ENCODE measurements around the gene STX11. TPM values are rescaled to one million over a fixed set of nuclear protein-coding genes. Genes with fewer than 3 reads are reported as not detected.

The STX11 gene
- total RNA-seq, 1 experiment from 2014 or later: 1.1 TPM

DNA sequence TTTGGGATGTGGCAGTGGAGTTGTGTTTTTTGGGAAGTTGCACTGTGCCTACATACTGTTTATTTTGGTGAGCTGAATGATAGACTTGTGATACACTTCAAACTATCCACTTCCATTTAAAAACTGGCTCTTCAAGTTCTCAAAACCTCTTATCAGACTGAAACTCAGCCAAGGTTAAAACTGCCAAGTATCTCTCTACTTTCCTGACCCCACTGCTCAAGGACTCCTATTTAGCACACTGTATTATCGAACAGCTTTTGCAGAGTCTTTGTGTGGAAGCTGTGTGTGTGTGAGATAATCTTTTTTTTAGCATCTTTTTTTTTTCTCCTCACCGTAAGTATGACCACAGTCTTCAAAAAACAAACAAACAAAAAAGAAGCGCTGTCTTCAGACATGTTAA, 21.1 kb downstream of the STX11 start:
- Mint-ChIP-seq H3K9me3 (ENCODE audit: unreplicated experiment) (no peaks in the 10 kb centered on the region), H3K36me3 (ENCODE audit: insufficient read depth, unreplicated experiment) (no peaks in the 10 kb centered on the region), H3K4me1 (ENCODE audit: insufficient read depth, unreplicated experiment) (no peaks in the 10 kb centered on the region), H3K27ac (ENCODE audit: low read depth, unreplicated experiment) (no peak overlapping the region), H3K27me3 (ENCODE audit: insufficient read depth, unreplicated experiment) (no peaks in the 10 kb centered on the region), H3K4me3 (ENCODE audit: unreplicated experiment) (no peak overlapping the region)
- intact Hi-C loops (cut with micrococcal nuclease): no loop called here
- POLR2A ChIA-PET: no interaction called here
- CTCF ChIA-PET: no interaction called here
- TF ChIP-seq, protein P1, sequence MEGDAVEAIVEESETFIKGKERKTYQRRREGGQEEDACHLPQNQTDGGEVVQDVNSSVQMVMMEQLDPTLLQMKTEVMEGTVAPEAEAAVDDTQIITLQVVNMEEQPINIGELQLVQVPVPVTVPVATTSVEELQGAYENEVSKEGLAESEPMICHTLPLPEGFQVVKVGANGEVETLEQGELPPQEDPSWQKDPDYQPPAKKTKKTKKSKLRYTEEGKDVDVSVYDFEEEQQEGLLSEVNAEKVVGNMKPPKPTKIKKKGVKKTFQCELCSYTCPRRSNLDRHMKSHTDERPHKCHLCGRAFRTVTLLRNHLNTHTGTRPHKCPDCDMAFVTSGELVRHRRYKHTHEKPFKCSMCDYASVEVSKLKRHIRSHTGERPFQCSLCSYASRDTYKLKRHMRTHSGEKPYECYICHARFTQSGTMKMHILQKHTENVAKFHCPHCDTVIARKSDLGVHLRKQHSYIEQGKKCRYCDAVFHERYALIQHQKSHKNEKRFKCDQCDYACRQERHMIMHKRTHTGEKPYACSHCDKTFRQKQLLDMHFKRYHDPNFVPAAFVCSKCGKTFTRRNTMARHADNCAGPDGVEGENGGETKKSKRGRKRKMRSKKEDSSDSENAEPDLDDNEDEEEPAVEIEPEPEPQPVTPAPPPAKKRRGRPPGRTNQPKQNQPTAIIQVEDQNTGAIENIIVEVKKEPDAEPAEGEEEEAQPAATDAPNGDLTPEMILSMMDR (IDR thresholded peaks at IDR 0.05; ENCODE audit: unreplicated experiment): no peak
- no peak for DNase-seq (ENCODE audit: unreplicated experiment)
- BruUV-seq (replicated peaks): no TSS peak

DNA sequence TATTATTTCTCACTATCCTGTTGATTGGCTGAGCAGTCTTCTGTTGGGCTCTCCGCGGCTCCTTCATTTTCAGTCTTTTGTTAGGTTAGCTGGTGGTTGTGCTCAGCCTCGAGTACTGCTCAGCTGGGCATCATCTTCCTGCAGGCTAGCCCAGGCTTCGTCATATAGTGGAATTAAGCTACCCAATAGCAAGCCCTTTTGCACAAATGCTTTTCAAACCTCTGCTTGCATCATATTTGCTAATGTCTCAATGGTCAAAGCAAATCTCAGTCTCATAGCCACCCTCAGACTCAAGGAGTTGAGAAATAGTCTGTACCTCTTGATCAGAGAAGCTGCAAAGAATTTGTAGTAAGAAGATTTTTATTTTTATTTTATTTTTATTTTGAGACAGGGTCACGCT, 23.7 kb downstream of the STX11 start:
- TF ChIP-seq, protein P1 (IDR thresholded peaks at IDR 0.05; ENCODE audit: unreplicated experiment): no peak
- H3K4me3 Mint-ChIP-seq (ENCODE audit: unreplicated experiment): no peak overlapping the region
- H3K36me3 Mint-ChIP-seq (ENCODE audit: insufficient read depth, unreplicated experiment): no peaks in the 10 kb centered on the region
- H3K27ac Mint-ChIP-seq (ENCODE audit: low read depth, unreplicated experiment): no peak overlapping the region
- no peaks in the 10 kb centered on the region for H3K27me3 Mint-ChIP-seq (ENCODE audit: insufficient read depth, unreplicated experiment)
- H3K4me1 Mint-ChIP-seq (ENCODE audit: insufficient read depth, unreplicated experiment): no peaks in the 10 kb centered on the region
- ChIA-PET POLR2A (no interaction called here), CTCF (interaction anchor here (0.5 kb wide), 1 partner anchor 110 kb away, joined by 3 read pairs; no protein-coding TSS in a partner anchor)
- intact Hi-C loops (cut with micrococcal nuclease): no loop called here
- H3K9me3 Mint-ChIP-seq (ENCODE audit: unreplicated experiment): no peaks in the 10 kb centered on the region
- BruUV-seq (replicated peaks): no TSS peak
- DNase-seq (ENCODE audit: unreplicated experiment): no peak

DNA sequence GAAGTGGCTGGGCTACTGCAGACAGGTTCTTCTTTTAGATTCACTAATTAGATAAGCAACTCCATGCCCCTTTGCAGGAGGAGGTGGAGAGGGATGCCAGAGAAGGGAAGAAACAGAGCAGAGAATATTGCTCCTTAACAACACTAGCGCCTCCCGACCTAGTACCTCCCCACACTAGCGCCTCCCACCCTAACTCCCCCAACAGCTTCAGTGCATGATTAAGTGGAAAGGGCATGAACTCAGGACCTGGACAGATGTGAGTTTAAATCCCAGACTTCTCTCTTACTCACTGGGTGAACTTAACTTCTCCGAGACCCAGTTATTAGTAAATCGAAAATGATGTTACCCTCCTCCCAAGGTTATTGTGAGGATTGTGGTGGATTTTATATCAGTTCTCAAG, 25.7 kb downstream of the STX11 start:
- BruUV-seq (replicated peaks): no TSS peak
- ChIA-PET CTCF (no interaction called here), POLR2A (no interaction called here)
- TF ChIP-seq, protein P1 (IDR thresholded peaks at IDR 0.05; ENCODE audit: unreplicated experiment): no peak
- no peak overlapping the region for H3K27ac Mint-ChIP-seq (ENCODE audit: low read depth, unreplicated experiment)
- intact Hi-C loops (cut with micrococcal nuclease): no loop called here
- no peaks in the 10 kb centered on the region for H3K9me3 Mint-ChIP-seq (ENCODE audit: unreplicated experiment)
- DNase-seq (ENCODE audit: unreplicated experiment): no peak
- H3K36me3 Mint-ChIP-seq (ENCODE audit: insufficient read depth, unreplicated experiment): no peaks in the 10 kb centered on the region
- H3K27me3 Mint-ChIP-seq (ENCODE audit: insufficient read depth, unreplicated experiment): no peaks in the 10 kb centered on the region
- no peak overlapping the region for H3K4me3 Mint-ChIP-seq (ENCODE audit: unreplicated experiment)
- no peaks in the 10 kb centered on the region for H3K4me1 Mint-ChIP-seq (ENCODE audit: insufficient read depth, unreplicated experiment)

DNA sequence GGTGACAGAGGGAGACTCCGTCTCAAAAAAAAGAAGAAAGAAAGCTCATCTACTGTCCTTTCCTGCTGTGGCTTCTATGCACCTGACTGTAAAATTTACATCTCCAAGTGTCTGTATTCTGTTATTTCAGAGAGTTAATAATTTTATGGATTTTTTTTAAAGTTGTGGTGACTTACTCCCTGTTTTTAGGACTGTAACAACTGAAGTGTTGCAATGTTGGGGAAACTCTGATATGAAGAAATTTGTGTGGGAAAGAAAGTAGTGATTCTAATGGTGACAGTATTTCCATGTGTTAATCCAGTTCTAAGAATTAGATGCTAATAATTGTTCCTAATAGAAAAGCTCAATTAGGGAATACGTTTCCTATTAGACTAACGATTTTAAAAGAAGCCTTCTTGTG, 27.4 kb downstream of the STX11 start:
- CTCF ChIA-PET: no interaction called here
- Mint-ChIP-seq H3K27me3 (ENCODE audit: insufficient read depth, unreplicated experiment) (no peaks in the 10 kb centered on the region), H3K36me3 (ENCODE audit: insufficient read depth, unreplicated experiment) (no peaks in the 10 kb centered on the region), H3K27ac (ENCODE audit: low read depth, unreplicated experiment) (no peak overlapping the region), H3K4me1 (ENCODE audit: insufficient read depth, unreplicated experiment) (no peaks in the 10 kb centered on the region), H3K9me3 (ENCODE audit: unreplicated experiment) (no peaks in the 10 kb centered on the region), H3K4me3 (ENCODE audit: unreplicated experiment) (no peak overlapping the region)
- BruUV-seq (replicated peaks): no TSS peak
- DNase-seq (ENCODE audit: unreplicated experiment): no peak
- TF ChIP-seq, protein P1 (IDR thresholded peaks at IDR 0.05; ENCODE audit: unreplicated experiment): no peak
- intact Hi-C loops (cut with micrococcal nuclease): no loop called here
- POLR2A ChIA-PET: no interaction called here
